Stimulated activated CD8-positive, alpha-beta memory T cell treated with anti-CD3 and anti-CD28 coated beads, Interleukin-2, amount 100 ng/mL, for 1 hour (primary cell): Measurements from ENCODE around the gene PHOX2B.
"Not testable (repeated sequence)": the region's sequence is repeated elsewhere in the genome, so short reads cannot be mapped to it uniquely, and the experiment has no call there.

Experiments used
- DNase-seq, 2 donors: peaks; one replicate each; pipeline ENCODE4 v3.0.0-alpha.2; 2020; ENCODE audit warnings: low read depth in 2 of 2

The PHOX2B gene

DNA sequence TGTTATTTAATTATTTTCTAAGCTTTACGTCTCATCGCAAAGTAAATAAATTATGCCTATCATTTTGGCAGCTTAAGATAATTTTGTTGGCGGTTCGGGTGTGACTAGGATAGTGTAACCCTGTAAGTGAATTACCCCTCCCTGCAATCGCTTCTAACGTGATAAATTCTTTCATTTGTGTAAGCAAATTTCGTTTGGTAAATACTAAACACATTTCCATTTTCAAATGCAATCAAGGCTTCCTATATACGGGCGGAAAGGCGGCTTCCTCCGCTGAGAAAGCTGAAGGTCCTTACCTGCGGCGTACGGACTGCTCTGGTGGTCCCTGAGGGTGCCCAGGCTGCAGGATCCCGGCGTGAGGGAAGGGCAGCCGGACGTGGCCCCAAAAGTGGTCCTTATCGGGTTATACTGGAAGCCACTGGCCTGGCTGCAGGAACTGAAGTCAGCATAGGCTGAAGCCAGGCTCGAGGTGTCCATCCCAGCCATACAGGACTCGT is 403 bp downstream of the PHOX2B start:
- DNase-seq: no peak

GRCh38 chr4:41747230-41748055 is 1.1 kb downstream of the PHOX2B start:
- DNase-seq: no peak

GRCh38 chr4:41746440-41747229 is 1.9 kb downstream of the PHOX2B start:
- DNase-seq: no peak

GRCh38 chr4:41746025-41746439 is 2.5 kb downstream of the PHOX2B start:
- no peak for DNase-seq

- no peak for DNase-seq
Observed at GRCh38 chr4:41745292-41746024, 3.1 kb downstream of the PHOX2B start.

GRCh38 chr4:41744572-41745291 is 3.8 kb downstream of the PHOX2B start:
- DNase-seq: no peak

DNA sequence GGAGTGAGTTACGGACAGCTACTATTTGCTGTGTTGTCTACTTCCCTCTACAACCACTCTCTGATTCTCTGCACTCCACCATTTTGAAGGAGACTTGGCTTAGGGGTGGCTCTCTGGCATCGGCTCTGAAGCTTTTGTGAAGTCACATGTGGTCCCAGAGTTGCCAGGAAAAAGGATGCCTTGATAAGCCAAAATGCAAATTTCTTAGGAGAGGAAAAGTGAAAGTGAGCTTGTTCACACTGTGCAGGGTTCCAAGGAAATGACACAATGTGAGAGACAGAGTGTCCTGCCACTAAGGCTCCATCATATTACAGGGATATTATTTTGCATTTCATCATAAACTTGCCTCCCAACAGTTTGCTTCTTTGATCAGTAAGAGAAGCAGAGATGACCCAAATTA is 7.2 kb downstream of the PHOX2B start:
- no peak for DNase-seq

DNA sequence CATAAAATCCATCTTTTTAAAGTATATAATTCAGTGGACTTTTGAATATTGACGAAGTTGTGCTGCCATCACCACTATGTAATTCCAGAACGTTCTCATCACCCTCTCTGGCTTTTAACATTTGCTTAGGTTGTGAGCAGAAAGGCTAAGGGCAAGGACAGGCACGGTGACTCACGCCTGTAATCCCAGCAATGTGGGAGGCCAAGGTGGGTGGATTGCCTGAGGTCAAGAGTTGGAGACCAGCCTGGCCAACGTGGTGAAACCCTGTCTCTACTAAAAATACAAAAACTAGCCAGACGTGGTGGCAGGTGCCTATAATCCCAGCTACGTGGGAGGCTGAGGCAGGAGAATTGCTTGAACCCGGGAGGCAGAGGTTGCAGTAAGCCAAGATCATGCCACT is 11.0 kb downstream of the PHOX2B start:
- not testable (repeated sequence) for DNase-seq

GRCh38 chr4:41734371-41734770 is 14.2 kb downstream of the PHOX2B start:
- no peak for DNase-seq

GRCh38 chr4:41731569-41732126 is 16.9 kb downstream of the PHOX2B start:
- no peak for DNase-seq

GRCh38 chr4:41728573-41728913 is 20.0 kb downstream of the PHOX2B start:
- no peak for DNase-seq

- no peak for DNase-seq
Observed at GRCh38 chr4:41727861-41728572, 20.5 kb downstream of the PHOX2B start.

GRCh38 chr4:41725254-41725653 is 23.3 kb downstream of the PHOX2B start:
- DNase-seq: no peak

- DNase-seq: no peak
Observed at GRCh38 chr4:41723286-41723685, 25.2 kb downstream of the PHOX2B start.

DNA sequence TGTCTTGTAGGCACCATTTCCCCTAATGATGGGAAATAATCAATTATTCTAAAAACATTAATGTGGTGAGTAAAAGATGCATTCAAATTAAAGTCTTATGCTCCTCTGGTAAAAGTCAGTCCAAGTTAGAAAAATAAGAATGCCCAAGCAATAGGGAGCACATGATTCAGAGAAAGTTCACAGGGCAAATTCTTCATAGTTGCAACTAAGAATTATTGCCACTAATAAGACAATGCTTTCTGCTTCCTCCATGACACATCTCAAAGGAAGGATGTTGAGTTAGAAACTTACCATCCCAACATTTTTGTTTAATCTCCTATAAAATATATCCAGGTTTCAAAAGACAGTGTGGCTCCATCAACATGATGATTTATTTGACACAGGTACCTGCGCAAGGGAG is 26.3 kb downstream of the PHOX2B start:
- no peak for DNase-seq

DNA sequence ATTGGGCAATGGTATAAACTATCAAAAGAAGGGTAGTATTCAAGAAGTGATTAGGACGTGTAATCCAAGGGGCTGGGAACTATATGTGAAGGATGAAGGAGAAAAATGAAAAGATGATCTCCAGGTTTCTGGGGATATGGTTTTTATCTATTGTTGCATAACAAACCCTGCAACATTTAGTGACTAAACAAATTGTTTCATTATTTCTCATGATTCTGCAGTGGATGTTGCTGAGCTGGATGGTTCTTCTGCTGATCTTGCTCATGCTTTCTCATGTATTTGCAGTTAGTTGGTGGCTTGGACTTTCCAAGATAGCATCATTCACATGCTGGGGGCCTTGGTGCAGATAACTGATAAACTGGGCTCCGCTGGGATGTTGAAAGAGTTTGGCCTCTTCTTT is 29.1 kb downstream of the PHOX2B start:
- no peak for DNase-seq

DNA sequence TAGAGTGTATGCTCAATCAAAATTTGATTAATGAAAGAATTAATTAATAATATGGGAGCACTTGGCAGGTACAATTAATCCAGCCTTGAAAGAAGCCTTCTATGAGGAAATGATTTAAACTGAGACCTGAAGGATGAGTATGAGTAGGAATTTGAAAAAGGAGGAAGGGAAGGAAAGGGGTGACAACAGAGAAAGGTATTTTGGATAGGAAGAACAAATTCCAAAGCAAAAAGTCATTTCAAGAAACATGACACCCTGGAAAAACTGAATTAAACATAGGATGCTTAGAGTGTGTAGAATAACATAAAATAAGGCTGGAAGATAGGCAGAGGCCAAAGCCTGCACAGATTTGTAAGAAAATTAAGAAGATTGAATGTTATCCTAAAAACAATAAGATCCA is 29.6 kb downstream of the PHOX2B start:
- no peak for DNase-seq

DNA sequence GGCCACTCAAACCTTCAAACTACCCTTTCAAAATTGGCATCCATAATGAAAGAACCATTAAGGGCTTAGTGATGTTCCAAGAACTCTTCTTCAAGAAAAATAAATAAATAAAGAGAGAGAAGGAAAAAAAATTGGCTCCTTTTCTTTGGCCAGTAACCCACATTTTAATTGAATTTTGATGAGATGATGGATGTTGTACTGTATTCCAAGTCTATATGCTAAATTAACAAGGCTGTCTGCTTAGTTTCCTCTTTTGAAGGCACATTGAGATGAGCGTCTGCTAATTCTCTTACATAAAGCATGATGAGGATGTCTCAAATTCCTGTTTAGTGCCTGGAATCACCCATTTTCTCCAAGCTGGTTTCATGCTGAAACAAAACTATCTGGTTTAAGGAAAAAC is 33.4 kb downstream of the PHOX2B start:
- no peak for DNase-seq

GRCh38 chr4:41714364-41715000 is 34.0 kb downstream of the PHOX2B start:
- DNase-seq: no peak

GRCh38 chr4:41713768-41714167 is 34.8 kb downstream of the PHOX2B start:
- no peak for DNase-seq
